NB4 (cell line): Measurements from ENCODE around the gene AKT1.

Experiments
- DNase-seq: peaks from one replicate; pipeline ENCODE4 v3.0.0; 2010; ENCODE audit warnings: low read depth
- H3K4me3 ChIP-seq: one replicate; pipeline ENCODE4 v1.5.1; 2011; ENCODE audit warnings: mild to moderate bottlenecking, low read depth, low read length, moderate library complexity
- CTCF ChIP-seq: IDR thresholded peaks from one replicate; pipeline ENCODE4 v1.5.1; 2012; ENCODE audit warnings: low read depth, low read length
- MAX ChIP-seq: IDR thresholded peaks from 2 replicates; pipeline ENCODE4 v1.6.1; 2011; ENCODE audit warnings: low read depth, low read length
- MYC ChIP-seq: IDR thresholded peaks from 2 replicates; pipeline ENCODE4 v1.6.1; 2011; ENCODE audit warnings: low read depth, low read length
- POLR2A ChIP-seq: IDR thresholded peaks from 2 replicates; pipeline ENCODE4 v1.6.1; 2011; ENCODE audit warnings: mild to moderate bottlenecking; ENCODE audit not compliant: insufficient read length; ENCODE audit errors: extremely low read depth

The AKT1 gene

GRCh38 chr14:104766863-104767633 is 28.5 kb downstream of the AKT1 start:
- TF ChIP-seq CTCF (no peak), MYC (no peak), POLR2A (no peak), MAX (no peak)
- DNase-seq = no peak

GRCh38 chr14:104766256-104766862 is 29.2 kb downstream of the AKT1 start:
- no peak overlapping the region for H3K4me3 ChIP-seq
- TF ChIP-seq CTCF = no peak
- TF ChIP-seq POLR2A = no peak
- TF ChIP-seq MYC = no peak
- TF ChIP-seq MAX = no peak
- no peak for DNase-seq

More at GRCh38 chr14:104766863-104767633, 28.5 kb downstream of the AKT1 start:
- H3K4me3 ChIP-seq = no peak overlapping the region

GRCh38 chr14:104765517-104765916 is 30.0 kb downstream of the AKT1 start:
- TF ChIP-seq MAX = no peak
- TF ChIP-seq CTCF = no peak
- no peak for TF ChIP-seq POLR2A
- TF ChIP-seq MYC = no peak
- no peak overlapping the region for H3K4me3 ChIP-seq
- no peak for DNase-seq

GRCh38 chr14:104758981-104759969 is 36.3 kb downstream of the AKT1 start:
- TF ChIP-seq CTCF = no peak
- no peak for TF ChIP-seq POLR2A
- TF ChIP-seq MYC = no peak
- no peak for TF ChIP-seq MAX
- no peak for DNase-seq
- no peak overlapping the region for H3K4me3 ChIP-seq

GRCh38 chr14:104757681-104758392 is 37.7 kb downstream of the AKT1 start:
- no peak for DNase-seq
- no peak overlapping the region for H3K4me3 ChIP-seq
- TF ChIP-seq CTCF (no peak), MYC (no peak), POLR2A (no peak), MAX (no peak)
